Measurements from ENCODE around the gene TTC21B.

- TF ChIP-seq CTCF (IDR thresholded peaks at IDR 0.05) (no peak), POLR2A (IDR thresholded peaks at IDR 0.05) (no peak)
These were observed 85.4 kb downstream of the TTC21B start for GRCh38 chr2:165868211-165868610.

Data from vagina (tissue), 2 donors.